T-cell (primary cell): ENCODE results near the gene TMEM156. TPM values are rescaled to one million over a fixed set of nuclear protein-coding genes. Genes with fewer than 3 reads are reported as not detected.
"Not testable (repeated sequence)": the region's sequence is repeated elsewhere in the genome, so short reads cannot be mapped to it uniquely, and the experiment has no call there.

Source experiments
- ATAC-seq, 4 experiments: fragments of 200-7000 bp in 3 of 4; fragments of 150-1000 bp in 1 of 4; cut with Tn5 transposase; replicated peaks in 1 of 4; 1 replicate in 3 of 4; 2 replicates in 1 of 4; pipeline ENCODE4 v1.10.0; 2021; ENCODE audit warnings: moderate library complexity in 3 of 4, mild to moderate bottlenecking in 2 of 4, moderate number of reproducible peaks in 1 of 4
- CTCF ChIA-PET, 2 donors: fragments of 300-600 bp; sonication (Branson Sonifier 250); formaldehyde crosslinking; loops; one replicate each; lab custom pipeline; 2022; ENCODE audit warnings: antibody characterized with exemption in 2 of 2; lab: Charles Lee
- POLR2A ChIA-PET, 2 donors: fragments of 300-600 bp; sonication (Branson Sonifier 250); formaldehyde crosslinking; loops; one replicate each; lab custom pipeline; 2022; ENCODE audit warnings: antibody characterized with exemption in 2 of 2; lab: Charles Lee
- DNase-seq, 35 experiments: peaks; one replicate each; pipeline versions ENCODE4 v3.0.0 to v3.0.0-alpha.2; 2013 to 2023
- H3K27ac ChIP-seq: one replicate; pipeline ENCODE4 v1.5.1; 2013; ENCODE audit warnings: low read length
- H3K27me3 ChIP-seq, 2 experiments: replicated peaks in 1 of 2; 1 replicate in 1 of 2; 2 replicates in 1 of 2; pipeline versions ENCODE4 v1.6.1 to v1.7.0; 2013; ENCODE audit warnings: low read length in 1 of 2, mixed read lengths in 1 of 2; ENCODE audit not compliant: control insufficient read depth in 2 of 2, insufficient read depth in 2 of 2; ENCODE audit errors: extremely low read depth in 1 of 2
- H3K36me3 ChIP-seq, 2 donors: 1 replicate in 1 of 2; 2 replicates in 1 of 2; pipeline versions ENCODE4 v1.6.1 to v1.7.0; 2013; ENCODE audit warnings: low read length in 1 of 2; ENCODE audit not compliant: control insufficient read depth in 2 of 2, insufficient read depth in 1 of 2; ENCODE audit errors: extremely low read depth in 1 of 2
- H3K4me1 ChIP-seq, 2 experiments: 1 replicate in 1 of 2; 2 replicates in 1 of 2; pipeline versions ENCODE4 v1.6.1 to v1.7.0; 2013; ENCODE audit warnings: low read length in 2 of 2, mixed read lengths in 1 of 2; ENCODE audit not compliant: insufficient read depth in 2 of 2, control insufficient read depth in 1 of 2; ENCODE audit errors: extremely low read depth in 1 of 2
- H3K4me3 ChIP-seq, 2 donors: 1 replicate in 1 of 2; 2 replicates in 1 of 2; pipeline versions ENCODE4 v1.5.1 to v1.7.0; 2013; ENCODE audit warnings: mild to moderate bottlenecking in 2 of 2, low read length in 1 of 2, moderate library complexity in 1 of 2; ENCODE audit not compliant: control insufficient read depth in 1 of 2; ENCODE audit errors: extremely low read depth in 1 of 2
- H3K9me3 ChIP-seq: 2 replicates; pipeline ENCODE4 v1.7.0; 2013
- H3K27ac Mint-ChIP-seq, 2 donors: one replicate each; pipeline ENCODE4 v1.8.0; 2020 to 2021; ENCODE audit warnings: mild to moderate bottlenecking in 2 of 2, mixed read lengths in 2 of 2
- H3K27me3 Mint-ChIP-seq, 2 donors: one replicate each; pipeline ENCODE4 v1.8.0; 2021 to 2022; ENCODE audit warnings: mixed read lengths in 2 of 2
- H3K36me3 Mint-ChIP-seq: one replicate; pipeline ENCODE4 v1.8.0; 2021; ENCODE audit warnings: mixed read lengths
- H3K4me1 Mint-ChIP-seq, 3 donors: one replicate each; pipeline ENCODE4 v1.8.0; 2020 to 2022; ENCODE audit warnings: mixed read lengths in 3 of 3, mild to moderate bottlenecking in 1 of 3
- H3K4me3 Mint-ChIP-seq, 3 donors: one replicate each; pipeline ENCODE4 v1.8.0; 2020 to 2022; ENCODE audit warnings: mild to moderate bottlenecking in 3 of 3, mixed read lengths in 3 of 3, moderate library complexity in 3 of 3
- H3K9me3 Mint-ChIP-seq, 3 donors: one replicate each; pipeline ENCODE4 v1.8.0; 2020 to 2022; ENCODE audit warnings: mixed read lengths in 3 of 3
- WGBS: methylation state at CpG from one replicate; pipeline ENCODE4 v1.1.5; 2013; ENCODE audit warnings: missing lambda C conversion rate; ENCODE audit not compliant: insufficient coverage; 5-methylcytosine and 5-hydroxymethylcytosine counted together
- total RNA-seq, 35 experiments: library from RNA in 6 of 35; stranded (reverse) in 6 of 35; fragments of 120-200 nt in 1 of 35; gene quantifications; one replicate each; pipeline versions ENCODE4 v1.2.1 to v1.2.4 and lab custom pipeline; 2013 to 2026

The TMEM156 gene
- total RNA-seq, 5 donors from 2014 or later (not counting 1 experiment from before 2014, with no cell fraction given): 7.5 to 23.1 (median 12.5) TPM

GRCh38 chr4:38941906-38942305 lies 90.3 kb downstream of the TMEM156 start:
- H3K27me3 Mint-ChIP-seq, POLR2A ChIA-PET, H3K36me3 ChIP-seq, H3K4me3 ChIP-seq, H3K27me3 ChIP-seq, DNase-seq, H3K4me3 Mint-ChIP-seq, H3K27ac ChIP-seq, H3K9me3 Mint-ChIP-seq, H3K4me1 ChIP-seq, H3K27ac Mint-ChIP-seq, ATAC-seq, H3K4me1 Mint-ChIP-seq, H3K36me3 Mint-ChIP-seq, H3K9me3 ChIP-seq: not testable (repeated sequence)
- CTCF ChIA-PET: interaction anchor here in 1 of 2 donors (0.9 kb wide), 1 partner anchor 37 kb away, joined by 3 read pairs; no protein-coding TSS in a partner anchor
- WGBS: 83% methylated on average over 1 of the region's 3 CpGs

GRCh38 chr4:38940476-38940875 lies 91.7 kb downstream of the TMEM156 start:
- Histone ChIP-seq H3K27me3 (no peaks in the 10 kb centered on the region), H3K36me3 (no peaks in the 10 kb centered on the region), H3K4me3 (no peak overlapping the region), H3K4me1 (no peaks in the 10 kb centered on the region), H3K9me3 (no peaks in the 10 kb centered on the region), H3K27ac (no peak overlapping the region)
- no peak overlapping the region for H3K27ac Mint-ChIP-seq
- no peak overlapping the region for H3K4me3 Mint-ChIP-seq
- no peaks in the 10 kb centered on the region for H3K9me3 Mint-ChIP-seq
- 100% methylated on average over 1 of the region's 3 CpGs for WGBS
- peaks cover 0 to 2% (median 0%) of the 10 kb centered on the region in 3 donors for H3K4me1 Mint-ChIP-seq
- H3K36me3 Mint-ChIP-seq: no peaks in the 10 kb centered on the region
- POLR2A ChIA-PET: no interaction called here
- no peak for DNase-seq
- ATAC-seq: no peak
- H3K27me3 Mint-ChIP-seq: no peaks in the 10 kb centered on the region
- CTCF ChIA-PET: no interaction called here

GRCh38 chr4:38939165-38939564 lies 93.0 kb downstream of the TMEM156 start:
- H3K4me3 ChIP-seq: no peak overlapping the region
- Mint-ChIP-seq H3K27ac (no peak overlapping the region), H3K27me3 (no peaks in the 10 kb centered on the region), H3K4me1 (peaks cover 0 to 2% (median 0%) of the 10 kb centered on the region in 3 donors), H3K4me3 (no peak overlapping the region), H3K9me3 (no peaks in the 10 kb centered on the region), H3K36me3 (no peaks in the 10 kb centered on the region)
- H3K27me3 ChIP-seq: no peaks in the 10 kb centered on the region
- no peaks in the 10 kb centered on the region for H3K9me3 ChIP-seq
- POLR2A ChIA-PET: no interaction called here
- no peak for ATAC-seq
- CTCF ChIA-PET: interaction anchor here in 1 of 2 donors (0.6 kb wide), 1 partner anchor 877 kb away, joined by 3 read pairs; no protein-coding TSS in a partner anchor
- H3K27ac ChIP-seq: no peak overlapping the region
- DNase-seq: no peak
- WGBS: no CpG with 5 or more reads among the region's 1 CpG
- H3K4me1 ChIP-seq: no peaks in the 10 kb centered on the region
- no peaks in the 10 kb centered on the region for H3K36me3 ChIP-seq

- no peaks in the 10 kb centered on the region for H3K4me1 Mint-ChIP-seq
- no peaks in the 10 kb centered on the region for H3K36me3 ChIP-seq
- WGBS: 100% methylated on average over 1 of the region's 5 CpGs
- no peak overlapping the region for H3K27ac Mint-ChIP-seq
- POLR2A ChIA-PET: no interaction called here
- no peaks in the 10 kb centered on the region for H3K36me3 Mint-ChIP-seq
- no peak overlapping the region for H3K27ac ChIP-seq
- CTCF ChIA-PET: interaction anchor here (0.5 to 0.7 kb wide), 4 partner anchors 33 to 988 kb away, joined by 3 to 10 read pairs (median 4); no protein-coding TSS in a partner anchor
- H3K27me3 Mint-ChIP-seq: no peaks in the 10 kb centered on the region
- H3K9me3 ChIP-seq: no peaks in the 10 kb centered on the region
- H3K4me1 ChIP-seq: no peaks in the 10 kb centered on the region
- no peak overlapping the region for H3K4me3 ChIP-seq
- DNase-seq: no peak
- no peak overlapping the region for H3K4me3 Mint-ChIP-seq
- peaks cover 0 to 2% of the 10 kb centered on the region in 2 experiments for H3K27me3 ChIP-seq
- no peaks in the 10 kb centered on the region for H3K9me3 Mint-ChIP-seq
- no peak for ATAC-seq
Measured at GRCh38 chr4:38935391-38936073, 96.7 kb downstream of the TMEM156 start.

GRCh38 chr4:38931125-38931524 lies 101.1 kb downstream of the TMEM156 start:
- no peaks in the 10 kb centered on the region for H3K9me3 Mint-ChIP-seq
- ChIA-PET POLR2A (interaction anchor here (0.6 kb wide), 2 partner anchors 26 to 35 kb away, joined by 3 read pairs; no protein-coding TSS in a partner anchor), CTCF (no interaction called here)
- DNase-seq: no peak
- no peaks in the 10 kb centered on the region for H3K36me3 Mint-ChIP-seq
- ATAC-seq: no peak
- no peak overlapping the region for H3K4me3 Mint-ChIP-seq
- H3K9me3 ChIP-seq: no peaks in the 10 kb centered on the region
- H3K4me1 ChIP-seq: no peaks in the 10 kb centered on the region
- peaks cover 0 to 3% of the 10 kb centered on the region in 2 experiments for H3K27me3 ChIP-seq
- 100% methylated on average over 2 of the region's 5 CpGs for WGBS
- no peaks in the 10 kb centered on the region for H3K27me3 Mint-ChIP-seq
- no peak overlapping the region for H3K27ac ChIP-seq
- H3K4me3 ChIP-seq: no peak overlapping the region
- H3K27ac Mint-ChIP-seq: no peak overlapping the region
- H3K4me1 Mint-ChIP-seq: no peaks in the 10 kb centered on the region
- no peaks in the 10 kb centered on the region for H3K36me3 ChIP-seq

- H3K4me3 ChIP-seq: no peak overlapping the region
- ChIA-PET CTCF (no interaction called here), POLR2A (no interaction called here)
- no peaks in the 10 kb centered on the region for H3K36me3 Mint-ChIP-seq
- no peak overlapping the region for H3K27ac ChIP-seq
- H3K4me3 Mint-ChIP-seq: no peak overlapping the region
- H3K9me3 ChIP-seq: no peaks in the 10 kb centered on the region
- no peaks in the 10 kb centered on the region for H3K9me3 Mint-ChIP-seq
- H3K27me3 Mint-ChIP-seq: no peaks in the 10 kb centered on the region
- WGBS: 80% methylated on average over 1 of the region's 6 CpGs
- H3K4me1 Mint-ChIP-seq: no peaks in the 10 kb centered on the region
- no peaks in the 10 kb centered on the region for H3K4me1 ChIP-seq
- no peak for DNase-seq
- no peaks in the 10 kb centered on the region for H3K36me3 ChIP-seq
- ATAC-seq: no peak
- H3K27me3 ChIP-seq: peaks cover 0 to 4% of the 10 kb centered on the region in 2 experiments
- H3K27ac Mint-ChIP-seq: no peak overlapping the region
Measured at GRCh38 chr4:38930707-38931106, 101.5 kb downstream of the TMEM156 start.
